Measurements from ENCODE around the gene INO80E. TPM values are rescaled to one million over a fixed set of nuclear protein-coding genes. Genes with fewer than 3 reads are reported as not detected.
A peak's percentile ranks its signal among the peaks of the same experiment; 100 is the strongest.

The INO80E gene
- total RNA-seq, 1 experiment from 2014 or later: 79.2 TPM

DNA sequence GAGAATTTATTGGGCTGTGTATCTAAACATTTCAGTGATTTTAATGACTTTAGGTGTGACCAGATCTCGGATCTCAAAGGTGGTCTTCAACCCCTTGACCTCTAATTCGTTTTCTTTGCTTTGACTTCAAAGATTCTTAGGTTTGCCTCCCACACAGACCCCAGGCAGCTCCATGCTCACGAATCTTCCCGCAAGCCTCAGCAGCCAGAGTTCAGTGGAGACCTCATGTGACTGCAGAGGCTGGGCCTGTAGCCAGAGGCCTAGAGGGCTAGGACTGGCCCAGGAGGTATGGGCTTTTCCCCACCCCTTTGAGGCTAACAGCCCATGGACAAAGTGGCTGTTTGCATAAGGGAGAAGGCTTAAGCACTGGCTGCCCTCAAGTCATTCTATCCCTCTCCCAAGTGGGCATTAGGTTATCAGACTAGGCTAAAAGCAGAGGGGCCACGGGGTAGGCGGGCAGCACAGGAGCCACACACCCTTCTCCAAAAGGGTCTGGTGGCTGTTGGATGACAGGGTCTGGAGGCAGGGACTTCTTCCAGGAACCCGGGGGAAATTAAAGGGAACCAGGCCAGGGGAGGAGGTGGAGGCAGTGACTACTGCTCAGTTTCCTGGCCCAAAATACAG is 3.6 kb upstream of the INO80E start:
- DNase-seq (ENCODE audit: low spot score): no peak

DNA sequence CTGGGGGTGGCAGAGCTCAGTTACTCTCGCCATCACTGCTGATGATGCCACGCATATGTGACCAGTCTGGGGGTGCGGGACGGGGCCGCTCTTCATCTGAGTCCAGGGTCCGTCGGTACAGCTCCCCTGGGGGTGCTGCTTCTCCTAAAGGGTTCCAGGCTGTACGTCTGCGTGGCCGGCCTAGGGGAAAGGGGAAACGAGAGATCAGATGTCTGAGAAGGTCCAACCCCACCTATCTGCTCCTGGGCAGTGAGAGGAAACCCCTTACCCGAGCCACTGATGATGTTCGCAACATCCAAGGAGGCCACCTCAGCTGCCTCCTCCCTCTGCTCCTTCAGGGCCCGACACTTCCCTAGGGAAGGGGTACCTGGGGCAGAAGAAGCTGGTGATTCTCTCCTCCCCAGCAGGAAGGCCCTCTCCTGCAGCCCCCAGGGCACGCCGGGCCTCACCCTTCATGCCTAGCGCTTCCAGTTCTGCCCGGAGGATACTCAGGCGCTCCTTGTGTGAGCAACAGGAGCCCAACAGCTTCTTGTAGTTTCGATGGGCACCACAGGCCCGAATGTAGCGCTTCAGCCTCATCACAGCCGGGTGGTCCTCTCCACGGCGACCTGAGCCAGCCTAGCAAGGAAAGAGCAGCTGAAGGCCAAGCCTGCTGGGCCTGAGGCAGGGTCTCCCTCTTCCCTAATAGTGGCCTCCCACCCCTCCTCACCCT is 2.7 kb upstream of the INO80E start:
- DNase-seq (ENCODE audit: low spot score): no peak

DNA sequence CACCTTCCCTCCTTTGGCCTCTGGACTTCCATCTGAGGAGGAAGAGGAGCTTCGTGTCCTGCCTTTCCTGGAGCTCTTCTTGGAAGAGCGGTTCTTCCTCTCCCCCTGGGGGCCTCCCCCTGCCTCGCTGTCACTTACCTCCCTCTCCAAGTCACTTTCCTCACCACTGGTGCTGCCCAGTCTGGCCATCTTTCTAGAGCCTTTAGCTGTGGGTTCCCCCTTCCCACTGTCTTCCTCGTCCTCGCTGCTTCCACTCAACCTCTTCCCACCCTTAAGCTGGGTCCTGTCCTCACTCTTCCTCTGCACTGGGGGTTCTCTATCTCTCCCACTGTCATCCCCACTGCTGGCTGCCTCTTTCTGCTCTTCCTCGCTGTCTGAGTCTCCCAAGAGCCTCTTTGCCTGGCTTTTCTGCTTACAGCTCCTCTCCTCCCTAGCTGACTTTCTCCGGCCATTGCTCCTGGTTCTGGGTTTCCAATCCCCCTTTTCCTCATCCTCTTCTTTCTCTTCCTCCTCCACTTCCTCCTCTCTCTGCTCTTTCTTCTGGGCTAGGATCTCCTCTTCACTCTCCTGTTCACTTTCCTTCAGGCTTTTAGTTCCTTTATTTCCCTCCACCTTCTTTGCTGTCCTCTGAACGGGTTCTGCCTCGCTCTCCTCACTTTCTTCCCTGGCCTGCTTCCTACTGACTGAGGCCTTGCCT is 2.0 kb upstream of the INO80E start:
- DNase-seq (ENCODE audit: low spot score): no peak

DNA sequence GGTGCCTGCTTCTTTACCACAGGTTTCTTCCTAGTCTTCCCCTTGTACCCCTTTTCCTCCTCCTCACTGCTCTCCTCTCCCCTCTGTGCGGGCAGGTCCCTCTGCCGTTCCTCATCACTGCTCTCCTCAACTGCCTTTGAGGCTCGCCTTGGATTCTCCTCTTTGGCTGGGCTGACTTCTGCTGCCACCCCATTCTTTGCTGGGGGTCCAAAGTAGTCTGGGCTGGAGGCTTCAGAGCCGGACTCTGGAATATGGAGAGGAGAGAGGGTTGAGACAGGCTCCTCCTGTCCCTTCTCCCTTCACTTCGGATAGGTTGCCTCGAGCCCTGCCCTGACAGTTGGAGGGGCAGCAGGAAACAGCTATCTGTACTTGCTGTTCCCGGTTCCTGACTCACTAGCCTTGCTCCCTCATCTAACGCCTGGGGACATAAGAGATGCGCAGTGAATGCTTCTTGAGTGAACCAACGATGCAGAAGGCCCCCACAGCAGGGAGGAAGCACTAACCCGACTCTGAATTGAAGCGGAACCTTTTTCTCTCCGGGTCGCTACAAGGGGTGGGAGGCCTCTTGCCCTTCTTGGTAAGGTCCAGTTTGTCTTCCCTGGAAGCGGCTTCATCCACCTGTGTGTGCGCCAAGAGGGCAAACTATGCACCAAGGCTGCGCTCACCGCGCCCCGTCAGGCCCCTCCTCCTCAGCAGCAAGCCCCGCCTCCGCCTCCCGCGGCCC is 1.3 kb upstream of the INO80E start:
- peak; percentile 69 for DNase-seq (ENCODE audit: low spot score)

DNA sequence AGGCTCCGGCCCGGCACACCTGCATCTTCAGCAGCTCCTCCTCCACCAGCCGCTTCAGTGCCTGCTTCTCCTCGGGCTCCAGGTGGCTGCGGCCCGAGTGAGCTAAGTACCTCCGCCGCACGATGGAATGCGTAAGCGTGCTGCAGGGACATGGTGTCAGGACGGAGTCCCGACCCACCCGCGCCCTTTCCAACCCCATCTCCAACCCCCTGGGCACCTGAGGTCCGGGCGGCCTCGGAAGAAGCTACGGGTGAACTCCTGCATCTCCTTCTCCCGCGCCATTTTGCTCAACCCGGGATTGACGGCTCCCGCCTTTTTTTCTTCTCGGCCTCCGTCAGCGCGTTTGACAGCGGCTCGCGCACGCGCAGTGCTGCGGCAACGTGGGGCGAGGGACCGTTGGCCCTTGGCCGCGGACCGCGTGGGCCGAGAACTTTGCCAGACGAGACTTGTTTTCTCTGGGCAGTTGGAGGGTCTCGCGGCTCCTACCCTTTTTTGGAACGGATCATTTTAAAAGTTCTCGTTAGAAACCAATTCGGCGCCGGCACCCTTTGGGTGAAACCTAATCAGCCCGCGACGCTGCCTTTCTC is 624 bp upstream of the INO80E start, which contains the start of gene HIRIP3:
HIRIP3 (minus strand) TSS at position 294 of the 587 bp plus-strand sequence; CDS start at position 282, 12 bp downstream.
- peak; percentile 86 for DNase-seq (ENCODE audit: low spot score)

DNA sequence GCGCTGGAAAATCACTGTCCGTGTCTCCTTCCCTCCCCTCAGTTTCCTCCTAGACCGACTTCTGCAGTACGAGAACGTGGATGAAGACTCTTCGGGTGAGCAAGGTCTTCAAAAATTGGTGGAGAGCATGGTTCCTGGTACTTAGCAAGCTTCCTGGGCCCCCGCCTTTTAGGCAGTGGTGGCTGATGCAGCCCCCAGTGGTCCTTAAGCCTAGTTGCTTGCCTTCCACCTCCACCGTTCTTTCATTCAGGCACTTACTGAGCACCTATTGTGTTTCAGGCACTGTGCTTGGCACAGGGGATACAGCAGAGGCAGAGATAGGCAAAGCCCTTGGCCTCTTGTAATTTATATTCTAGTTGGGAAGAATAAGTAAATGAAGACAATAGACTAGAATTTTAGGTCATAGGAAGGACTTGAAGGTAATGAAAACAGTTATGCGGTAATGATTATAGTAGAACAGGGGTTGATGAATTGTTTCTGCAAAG is 767 bp downstream of the INO80E start:
- DNase-seq (ENCODE audit: low spot score): no peak

DNA sequence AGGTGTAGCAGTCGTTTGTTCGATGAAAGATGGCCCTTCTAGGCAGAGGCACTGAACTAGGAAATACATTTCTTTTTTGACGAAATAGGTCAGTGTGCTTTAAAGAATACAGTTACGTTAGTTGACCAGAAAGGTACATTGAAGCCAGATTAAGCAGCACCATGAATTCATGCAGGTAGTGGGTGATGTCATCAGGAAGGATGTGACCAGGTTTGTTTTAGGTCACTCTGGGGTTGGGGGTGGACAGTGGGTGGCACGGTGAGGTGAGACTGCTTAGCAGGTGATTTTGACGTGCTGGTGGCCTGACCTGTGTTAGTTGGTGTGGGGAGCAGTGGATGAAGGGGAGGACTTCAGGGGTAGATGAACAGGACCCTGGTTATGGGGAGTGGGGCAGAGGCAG is 3.6 kb downstream of the INO80E start:
- no peak for DNase-seq (ENCODE audit: low spot score)

DNA sequence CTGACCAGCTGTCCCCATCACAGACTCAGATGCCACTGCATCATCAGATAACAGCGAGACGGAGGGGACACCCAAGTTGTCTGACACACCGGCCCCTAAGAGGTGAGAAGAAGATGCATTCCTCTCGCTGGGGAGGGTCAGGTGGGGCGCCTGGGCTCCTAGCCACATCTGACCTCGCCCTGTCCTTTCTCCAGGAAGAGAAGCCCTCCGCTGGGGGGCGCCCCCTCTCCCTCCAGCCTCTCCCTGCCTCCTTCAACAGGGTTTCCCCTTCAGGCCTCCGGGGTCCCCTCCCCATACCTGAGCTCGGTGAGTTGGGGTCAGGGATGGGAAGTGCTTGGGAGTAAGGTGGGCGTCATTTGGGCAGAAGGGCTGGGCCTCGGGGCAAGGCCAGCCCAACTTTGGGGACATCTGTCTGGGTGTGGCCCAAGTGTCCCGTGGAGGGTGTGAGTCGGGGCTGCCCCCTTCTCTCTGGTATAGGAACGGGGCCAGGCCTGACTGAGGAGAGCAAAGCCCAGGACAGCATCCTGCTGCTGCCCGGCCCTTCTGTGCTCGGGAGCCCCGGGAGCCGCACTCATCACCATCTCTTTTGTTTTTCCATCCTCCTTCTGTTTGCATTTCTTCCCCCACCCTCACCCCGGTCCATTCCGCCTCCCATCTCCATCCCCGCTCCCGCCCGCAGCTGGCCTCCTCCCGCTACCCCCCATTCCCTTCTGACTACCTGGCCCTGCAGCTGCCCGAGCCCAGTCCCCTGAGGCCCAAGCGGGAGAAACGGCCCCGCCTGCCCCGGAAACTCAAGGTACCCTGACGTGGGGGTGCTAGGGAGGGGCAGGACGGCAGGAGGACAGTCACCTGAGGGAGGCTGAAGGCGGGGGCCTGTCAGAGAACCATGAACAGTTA is 4.9 kb downstream of the INO80E start:
- no peak for DNase-seq (ENCODE audit: low spot score)

DNA sequence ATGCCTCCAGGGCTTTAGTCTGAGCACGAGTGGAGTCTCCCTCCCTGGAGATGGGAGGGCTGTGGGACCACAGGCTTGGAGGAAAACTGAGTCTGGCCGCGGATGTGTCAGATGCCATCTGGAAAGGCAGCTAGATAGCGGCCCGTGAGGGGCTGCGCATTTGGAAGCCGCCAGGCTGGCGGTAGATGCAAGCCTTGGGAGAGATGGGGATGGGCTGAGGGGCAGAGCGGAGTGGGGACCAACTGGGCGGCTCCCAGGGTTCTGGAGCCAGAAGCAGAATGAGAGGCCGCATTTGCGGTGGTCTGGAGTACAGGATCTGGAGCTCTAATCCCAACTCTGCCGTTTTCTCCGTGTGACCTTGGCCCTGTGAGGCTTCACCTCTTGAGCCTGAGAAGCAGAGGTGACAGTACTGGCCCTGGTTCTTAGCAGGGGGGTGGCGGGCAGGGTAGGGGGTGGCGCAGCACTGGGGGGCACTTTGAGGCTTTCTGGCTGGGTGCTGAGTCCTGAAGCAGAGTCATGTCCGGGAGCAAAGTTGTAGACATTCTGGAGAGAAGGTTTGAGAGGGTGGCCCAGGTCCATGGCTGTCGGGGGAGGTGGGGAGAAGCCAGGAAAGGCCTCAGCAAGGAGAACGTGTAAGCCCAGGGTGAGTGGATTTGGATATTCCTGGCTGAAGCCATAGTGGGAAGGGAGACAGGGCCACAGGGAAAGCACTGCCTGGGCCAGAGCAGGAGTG is 6.7 kb downstream of the INO80E start:
- DNase-seq (ENCODE audit: low spot score): no peak

DNA sequence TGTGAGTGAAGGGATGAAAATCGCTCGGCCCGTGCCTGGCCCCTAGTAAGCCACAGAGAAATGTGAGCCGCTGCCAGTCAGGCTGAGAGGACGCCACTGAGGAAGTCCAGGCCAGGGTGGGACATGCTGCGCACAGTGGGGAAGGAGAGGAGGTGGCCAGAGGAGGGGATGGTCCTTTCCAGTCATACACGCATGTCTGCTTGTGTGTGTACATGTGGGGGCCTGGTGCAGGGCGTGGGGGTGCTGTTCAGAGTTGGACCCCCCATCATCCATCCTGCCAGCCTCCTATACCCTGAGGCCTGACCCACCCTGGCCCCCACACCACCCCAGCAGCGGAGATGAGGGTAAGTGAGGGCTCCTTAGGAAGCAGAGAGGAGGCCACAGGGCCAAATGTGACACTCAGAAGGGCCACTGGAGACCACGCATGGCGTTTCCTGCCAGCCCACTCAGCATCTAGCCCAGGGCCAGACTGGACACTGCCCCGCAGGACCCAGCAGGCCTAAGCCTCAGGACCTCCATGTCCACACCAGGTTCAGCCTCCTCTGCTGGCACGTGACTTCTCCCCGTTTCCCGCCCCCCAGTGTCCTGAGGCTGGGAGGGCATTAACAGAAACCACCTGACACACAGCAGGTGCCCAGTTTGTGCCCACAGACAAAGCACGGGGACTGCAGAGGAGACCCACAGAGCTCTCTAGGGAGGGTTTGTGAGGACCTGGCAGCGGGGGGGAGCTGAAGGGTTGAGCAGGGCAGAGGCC is 7.8 kb downstream of the INO80E start:
- DNase-seq (ENCODE audit: low spot score): no peak

DNA sequence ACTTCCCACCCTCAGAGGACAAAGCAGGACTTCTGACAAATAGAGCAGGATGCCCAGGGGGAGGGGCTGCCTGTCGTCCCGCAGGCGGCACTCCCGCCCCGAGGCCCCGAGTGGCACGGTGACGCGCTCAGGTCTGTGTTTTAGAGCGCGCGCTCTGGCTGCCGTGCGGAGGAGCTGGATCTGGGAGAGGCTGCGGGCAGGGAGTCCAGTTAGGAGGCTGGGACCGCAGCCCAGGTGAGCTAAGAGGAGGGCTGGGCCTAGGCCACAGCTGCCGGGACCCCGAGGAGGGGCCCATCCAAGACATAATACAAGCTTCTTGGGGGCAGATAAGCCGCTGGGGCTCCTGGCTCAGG is 8.4 kb downstream of the INO80E start:
- DNase-seq (ENCODE audit: low spot score): no peak

DNA sequence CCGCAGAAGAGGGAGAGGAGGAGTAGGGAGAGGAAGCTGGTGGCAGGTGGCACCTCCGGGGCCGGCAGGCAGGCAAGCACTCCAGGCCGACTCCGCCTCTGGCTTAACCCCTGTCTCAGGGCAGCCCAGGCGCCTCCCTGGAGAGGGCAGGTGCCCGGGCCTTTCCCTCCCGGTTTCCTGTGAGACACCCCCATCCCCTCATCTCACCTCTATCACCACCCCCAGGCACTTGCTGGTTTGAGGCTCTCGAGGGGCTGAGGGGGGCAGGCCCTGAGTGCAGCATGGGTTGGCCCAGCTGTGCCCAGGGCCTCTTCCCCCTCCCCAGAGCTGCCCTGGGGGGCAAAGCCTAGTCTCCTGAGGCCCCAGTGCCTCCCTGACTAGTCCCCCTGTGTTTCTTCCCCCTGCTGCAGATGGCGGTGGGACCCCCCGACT is 8.8 kb downstream of the INO80E start:
- DNase-seq (ENCODE audit: low spot score): peak; percentile 61

DNA sequence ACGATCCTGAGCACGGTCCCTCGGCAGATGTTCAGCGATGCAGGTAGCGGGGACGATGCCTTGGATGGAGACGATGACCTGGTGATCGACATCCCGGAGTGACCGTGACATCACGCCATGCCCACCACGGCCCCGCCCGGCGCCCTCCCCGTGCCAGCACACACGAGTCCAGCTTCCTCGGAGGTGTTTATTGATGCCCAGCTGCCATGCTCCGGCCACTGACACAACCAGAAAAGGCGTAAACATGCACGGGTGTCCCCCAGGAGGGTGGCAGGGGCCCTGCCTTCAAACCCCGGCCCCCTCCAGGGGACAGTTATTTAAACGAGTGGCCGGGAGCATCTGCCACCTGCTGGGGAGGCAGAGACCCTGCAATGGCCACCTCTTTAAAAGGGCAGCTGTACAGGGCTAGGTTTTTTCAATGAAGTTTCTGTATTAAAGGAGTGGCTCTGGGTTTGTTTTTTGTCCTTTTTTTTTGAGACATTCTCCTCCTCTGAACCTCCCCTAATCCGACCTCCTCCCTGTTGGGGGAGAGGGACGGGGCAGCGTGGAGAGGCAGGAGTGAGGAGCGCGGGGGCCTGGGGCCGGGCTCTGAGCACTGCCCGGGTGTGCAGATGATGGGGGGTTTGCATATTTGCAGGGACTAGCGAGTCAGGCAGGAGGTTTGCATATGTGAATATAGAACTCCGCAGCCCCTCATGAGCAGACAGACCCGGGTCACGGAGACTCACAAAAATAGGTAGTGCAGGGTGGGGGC is 9.5 kb downstream of the INO80E start:
- peak; percentile 41 for DNase-seq (ENCODE audit: low spot score)

DNA sequence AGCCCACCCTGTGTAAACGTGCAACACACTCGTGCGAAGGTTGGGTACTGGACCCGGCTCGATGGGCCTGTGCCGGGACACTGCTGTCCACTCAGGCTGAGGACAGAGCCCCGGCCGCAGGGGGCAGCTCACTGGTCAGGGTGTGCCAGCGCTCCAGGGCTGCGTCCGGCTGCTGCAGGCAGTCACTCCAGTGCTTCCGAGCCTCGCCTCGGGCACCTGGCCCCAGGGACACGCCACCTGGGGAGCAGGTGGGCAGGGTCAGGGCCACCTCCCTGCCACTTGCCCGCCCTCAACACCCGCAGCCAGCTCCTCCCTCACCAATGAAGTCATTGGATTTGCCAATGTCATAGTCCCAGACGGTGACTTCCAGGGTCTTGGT is 10.0 kb downstream of the INO80E start:
- DNase-seq (ENCODE audit: low spot score): no peak

DNA sequence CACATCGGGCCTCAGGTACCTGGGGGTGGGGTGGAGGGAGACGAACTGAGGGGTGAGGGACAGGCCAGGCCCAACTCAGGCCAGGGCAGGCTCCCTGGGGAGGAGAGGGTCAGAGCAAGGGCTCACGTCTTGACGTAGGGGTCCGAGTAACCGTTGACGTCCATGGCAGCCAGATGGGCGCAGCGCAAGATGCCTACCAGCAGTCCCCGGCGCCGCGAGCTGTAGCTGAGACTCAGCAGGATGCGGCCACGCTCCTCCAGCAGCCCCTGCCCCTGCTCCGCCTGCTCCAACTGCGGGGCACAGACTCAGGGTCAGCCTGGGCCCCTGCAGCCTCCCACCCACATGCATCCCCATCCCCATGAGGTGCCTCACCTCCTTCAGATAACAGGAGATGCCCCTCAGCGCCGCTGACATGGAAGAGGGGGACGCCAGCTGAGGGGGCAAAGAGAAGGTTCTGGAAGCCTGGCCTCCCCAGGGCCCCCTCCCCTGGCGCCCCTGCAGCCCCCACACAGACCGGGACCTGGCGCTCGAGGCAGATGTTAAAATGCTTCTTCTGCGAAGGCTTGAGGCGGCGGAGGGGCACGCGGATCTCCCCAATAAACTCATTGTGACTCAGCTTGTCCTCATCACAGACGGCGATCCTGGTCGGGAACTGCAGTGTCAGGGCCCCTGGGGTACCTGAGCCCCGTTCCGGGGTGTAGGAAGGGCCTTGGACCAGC is 10.8 kb downstream of the INO80E start:
- no peak for DNase-seq (ENCODE audit: low spot score)

DNA sequence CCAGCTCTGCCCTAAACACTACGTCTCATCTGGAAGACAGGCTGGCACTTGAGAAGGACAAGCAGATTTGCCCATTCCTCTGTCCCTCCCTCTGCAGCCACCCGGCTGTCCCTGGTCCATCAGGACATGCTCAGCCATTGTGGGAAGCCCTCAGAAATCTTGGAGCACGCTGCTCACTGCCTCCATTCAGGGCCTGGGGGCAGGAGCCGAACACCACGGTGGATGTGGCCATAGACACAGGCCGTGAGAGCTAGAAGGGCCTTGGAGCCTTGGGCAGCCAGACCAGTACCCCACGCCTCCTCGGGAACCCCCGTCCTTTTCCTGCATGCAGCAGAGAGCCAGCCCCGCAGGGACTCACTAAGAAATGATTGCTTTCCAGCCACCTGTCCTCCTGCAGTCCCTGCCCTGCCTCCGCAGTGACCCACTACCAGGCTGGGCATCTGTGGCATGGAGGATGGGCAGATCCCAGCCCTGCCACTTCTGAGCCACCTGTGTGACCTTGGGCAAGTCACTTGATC is 11.4 kb downstream of the INO80E start:
- DNase-seq (ENCODE audit: low spot score): no peak

DNA sequence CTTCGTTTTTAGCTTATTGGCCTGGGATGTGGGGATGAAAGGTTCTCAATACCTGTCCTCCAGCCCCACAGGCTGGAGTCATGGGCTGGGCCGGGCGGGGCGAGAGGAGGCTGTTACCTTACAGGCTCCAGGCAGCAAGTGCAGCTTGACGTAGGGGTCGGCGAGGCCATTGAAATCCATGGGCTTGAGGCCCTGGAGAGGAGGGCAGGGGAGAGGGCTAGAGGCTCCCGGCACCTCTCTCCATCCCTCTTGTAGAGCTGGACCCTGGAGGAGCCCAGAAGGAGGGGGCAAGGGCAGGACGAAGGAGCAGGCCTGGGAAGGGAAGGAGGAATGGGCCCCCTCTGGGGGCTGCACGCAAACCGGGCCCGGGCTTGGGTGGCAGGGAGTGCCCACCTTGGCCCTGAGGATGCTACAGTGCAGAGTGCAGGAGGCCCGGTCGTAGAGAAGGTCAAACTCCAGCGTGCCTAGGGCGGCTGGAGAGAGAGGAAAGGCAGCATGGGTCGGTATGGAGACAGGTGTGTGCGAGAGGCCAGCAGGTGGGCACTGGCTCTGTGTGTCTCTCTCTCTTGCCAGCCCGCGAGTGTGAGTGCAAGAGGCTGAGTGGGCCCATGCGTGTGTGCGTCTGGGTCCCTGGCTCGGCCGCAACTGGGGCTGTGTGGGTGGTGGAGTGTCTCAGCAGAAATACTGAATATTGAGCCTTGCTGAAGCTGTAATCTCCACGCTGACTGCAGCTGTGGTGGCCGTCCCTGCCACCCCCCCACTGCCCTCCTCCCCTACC is 13.2 kb downstream of the INO80E start:
- no peak for DNase-seq (ENCODE audit: low spot score)
